ENCODE measurements around the gene USP53.

Gene USP53

DNA sequence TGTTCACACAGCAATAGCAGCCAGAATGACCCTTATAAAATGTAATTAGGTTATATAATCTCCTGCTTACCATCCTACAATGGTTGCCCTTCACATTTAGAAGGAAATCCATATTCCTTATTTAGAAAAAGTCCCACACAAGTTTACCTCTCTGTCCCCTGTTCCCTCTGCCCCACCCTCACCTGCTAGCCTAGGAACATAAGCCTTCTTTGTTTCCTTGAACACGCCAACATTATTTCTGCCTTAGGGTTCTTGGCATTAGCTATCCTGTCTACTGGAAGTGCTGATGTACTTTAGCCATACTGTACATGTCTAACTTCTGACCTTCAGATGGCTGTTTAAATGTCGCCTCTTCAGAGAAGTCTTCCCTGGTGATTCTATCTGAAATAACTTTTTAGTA lies 28.4 kb upstream of the USP53 start:
- Mint-ChIP-seq H3K27me3 (ENCODE audit: low read depth, poor library complexity) (no peaks in the 10 kb centered on the region), H3K36me3 (ENCODE audit: low read depth) (no peaks in the 10 kb centered on the region), H3K4me1 (peaks cover 2% of the 10 kb centered on the region), H3K4me3 (no peak overlapping the region), H3K9me3 (no peaks in the 10 kb centered on the region), H3K27ac (no peak overlapping the region)
- no peak for DNase-seq
- TF ChIP-seq, protein P1, sequence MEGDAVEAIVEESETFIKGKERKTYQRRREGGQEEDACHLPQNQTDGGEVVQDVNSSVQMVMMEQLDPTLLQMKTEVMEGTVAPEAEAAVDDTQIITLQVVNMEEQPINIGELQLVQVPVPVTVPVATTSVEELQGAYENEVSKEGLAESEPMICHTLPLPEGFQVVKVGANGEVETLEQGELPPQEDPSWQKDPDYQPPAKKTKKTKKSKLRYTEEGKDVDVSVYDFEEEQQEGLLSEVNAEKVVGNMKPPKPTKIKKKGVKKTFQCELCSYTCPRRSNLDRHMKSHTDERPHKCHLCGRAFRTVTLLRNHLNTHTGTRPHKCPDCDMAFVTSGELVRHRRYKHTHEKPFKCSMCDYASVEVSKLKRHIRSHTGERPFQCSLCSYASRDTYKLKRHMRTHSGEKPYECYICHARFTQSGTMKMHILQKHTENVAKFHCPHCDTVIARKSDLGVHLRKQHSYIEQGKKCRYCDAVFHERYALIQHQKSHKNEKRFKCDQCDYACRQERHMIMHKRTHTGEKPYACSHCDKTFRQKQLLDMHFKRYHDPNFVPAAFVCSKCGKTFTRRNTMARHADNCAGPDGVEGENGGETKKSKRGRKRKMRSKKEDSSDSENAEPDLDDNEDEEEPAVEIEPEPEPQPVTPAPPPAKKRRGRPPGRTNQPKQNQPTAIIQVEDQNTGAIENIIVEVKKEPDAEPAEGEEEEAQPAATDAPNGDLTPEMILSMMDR (IDR thresholded peaks at IDR 0.05), result no peak

DNA sequence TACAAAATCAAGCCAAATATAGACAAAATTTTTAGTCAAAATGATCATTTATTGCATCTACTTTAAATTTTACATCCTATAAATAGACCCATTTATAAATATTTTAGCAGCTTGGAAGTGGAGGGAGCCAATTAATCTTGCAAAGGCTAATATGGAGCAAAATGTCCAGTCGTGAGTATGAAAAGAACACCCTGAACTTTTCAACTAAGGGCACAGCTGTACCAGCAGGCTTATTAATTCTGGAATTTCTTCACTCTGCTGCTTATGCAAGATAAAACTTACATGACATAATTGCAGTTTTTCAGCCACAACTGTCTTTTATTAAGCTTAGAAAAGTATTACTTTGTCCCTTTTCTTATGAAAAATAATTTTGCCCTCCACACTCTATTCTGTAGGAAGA lies 22.9 kb upstream of the USP53 start:
- Mint-ChIP-seq H3K27me3 (ENCODE audit: low read depth, poor library complexity) (no peaks in the 10 kb centered on the region), H3K9me3 (no peaks in the 10 kb centered on the region), H3K4me3 (no peak overlapping the region), H3K4me1 (no peaks in the 10 kb centered on the region), H3K36me3 (ENCODE audit: low read depth) (no peaks in the 10 kb centered on the region), H3K27ac (no peak overlapping the region)
- TF ChIP-seq, protein P1 (IDR thresholded peaks at IDR 0.05), result no peak
- DNase-seq, result no peak

DNA sequence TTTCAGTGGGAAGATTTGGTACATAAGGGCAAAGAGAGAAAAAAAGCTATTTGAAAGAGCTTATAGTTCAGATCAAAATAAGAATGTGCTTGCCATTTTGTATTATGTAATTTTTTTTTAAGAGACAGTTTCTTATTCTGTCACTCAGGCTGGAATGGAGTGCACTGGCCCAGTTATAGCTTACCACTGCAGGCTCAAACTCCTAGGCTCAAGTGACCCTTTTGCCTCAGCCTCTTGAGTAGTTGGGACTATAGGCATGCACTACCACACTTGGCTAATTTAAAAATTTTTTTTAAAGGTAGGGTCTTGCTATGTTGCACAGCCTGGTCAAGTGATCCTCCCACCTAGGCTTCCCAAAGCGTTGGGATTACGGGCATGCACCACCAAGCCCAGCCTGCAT lies 22.2 kb upstream of the USP53 start:
- H3K36me3 Mint-ChIP-seq (ENCODE audit: low read depth), result no peaks in the 10 kb centered on the region
- no peaks in the 10 kb centered on the region for H3K9me3 Mint-ChIP-seq
- no peaks in the 10 kb centered on the region for H3K4me1 Mint-ChIP-seq
- no peak for DNase-seq
- H3K27ac Mint-ChIP-seq, result peak overlapping the region; percentile 85
- H3K4me3 Mint-ChIP-seq, result no peak overlapping the region
- TF ChIP-seq, protein P1 (IDR thresholded peaks at IDR 0.05), result no peak
- H3K27me3 Mint-ChIP-seq (ENCODE audit: low read depth, poor library complexity), result no peaks in the 10 kb centered on the region

DNA sequence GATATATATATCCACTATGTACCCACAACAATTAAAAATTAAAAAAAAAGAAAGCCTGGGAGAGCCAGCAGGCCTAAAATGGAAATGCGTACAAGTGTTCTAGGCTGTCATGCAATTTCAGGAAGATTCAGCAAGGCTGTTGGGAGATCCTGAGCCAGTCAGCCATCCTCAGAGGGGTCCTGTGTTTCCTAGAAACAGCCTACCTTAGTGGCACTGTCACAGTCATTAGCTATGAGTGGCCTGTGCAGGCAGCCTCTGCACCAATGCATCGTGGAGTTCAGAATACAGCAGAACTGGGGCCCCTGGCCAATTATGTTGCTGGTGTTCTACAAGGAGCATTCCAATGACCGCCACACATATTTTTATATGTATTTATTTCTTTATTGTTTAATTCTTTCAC lies 21.0 kb upstream of the USP53 start:
- TF ChIP-seq, protein P1 (IDR thresholded peaks at IDR 0.05), result no peak
- Mint-ChIP-seq H3K4me1 (no peaks in the 10 kb centered on the region), H3K27ac (no peak overlapping the region), H3K4me3 (no peak overlapping the region), H3K36me3 (ENCODE audit: low read depth) (no peaks in the 10 kb centered on the region), H3K27me3 (ENCODE audit: low read depth, poor library complexity) (no peaks in the 10 kb centered on the region), H3K9me3 (peaks cover 5% of the 10 kb centered on the region)
- no peak for DNase-seq

DNA sequence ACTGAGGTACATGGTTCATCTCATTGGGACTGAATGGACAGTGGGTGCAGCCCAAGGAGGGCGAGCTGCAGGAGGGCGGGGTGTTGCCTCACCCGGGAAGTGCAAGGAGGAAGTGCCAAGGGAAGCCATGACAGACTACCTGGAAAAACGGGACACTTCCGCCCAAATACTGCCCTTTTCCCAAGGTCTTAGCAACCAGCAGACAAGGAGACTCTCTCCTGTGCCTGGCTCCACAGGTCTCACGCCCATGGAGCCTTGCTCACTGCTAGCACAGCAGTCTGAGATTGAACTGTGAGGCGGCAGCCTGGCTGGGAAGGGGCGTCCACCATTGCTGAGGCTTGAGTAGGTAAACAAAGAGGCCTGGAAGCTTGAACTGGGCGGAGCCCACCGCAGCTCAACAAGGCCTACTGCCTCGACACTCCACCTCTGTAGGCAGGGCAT lies 14.7 kb upstream of the USP53 start:
- Mint-ChIP-seq H3K27ac (no peak overlapping the region), H3K36me3 (ENCODE audit: low read depth) (no peaks in the 10 kb centered on the region), H3K4me1 (no peaks in the 10 kb centered on the region), H3K9me3 (peaks cover 37% of the 10 kb centered on the region), H3K4me3 (no peak overlapping the region), H3K27me3 (ENCODE audit: low read depth, poor library complexity) (no peaks in the 10 kb centered on the region)
- DNase-seq, result no peak
- TF ChIP-seq, protein P1 (IDR thresholded peaks at IDR 0.05), result no peak

DNA sequence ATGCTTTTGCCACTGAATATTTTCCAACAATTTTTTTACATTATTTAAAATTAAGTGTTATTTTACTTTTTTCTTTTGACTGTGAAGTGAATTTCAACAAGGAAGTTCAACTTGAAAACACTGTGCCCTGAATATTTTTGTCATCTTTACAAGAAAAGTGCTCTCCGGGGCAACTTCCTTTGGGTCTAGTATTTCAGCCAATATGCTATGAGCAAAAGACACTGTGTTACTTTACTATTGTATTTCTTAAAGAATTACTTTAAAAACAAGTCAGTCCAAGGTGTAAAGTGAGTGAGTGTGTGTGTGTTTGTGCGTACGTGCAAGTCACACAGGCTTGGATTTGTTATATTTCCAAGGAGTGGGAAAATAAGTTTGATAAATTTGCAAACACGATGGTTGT lies 7.6 kb upstream of the USP53 start:
- H3K4me3 Mint-ChIP-seq, result no peak overlapping the region
- H3K36me3 Mint-ChIP-seq (ENCODE audit: low read depth), result no peaks in the 10 kb centered on the region
- DNase-seq, result no peak
- peaks cover 5% of the 10 kb centered on the region for H3K27me3 Mint-ChIP-seq (ENCODE audit: low read depth, poor library complexity)
- H3K9me3 Mint-ChIP-seq, result peaks cover 26% of the 10 kb centered on the region
- TF ChIP-seq, protein P1 (IDR thresholded peaks at IDR 0.05), result no peak
- H3K27ac Mint-ChIP-seq, result no peak overlapping the region
- no peaks in the 10 kb centered on the region for H3K4me1 Mint-ChIP-seq

All from nephron progenitor cell (in vitro differentiated cells).